ENCODE results near the gene TPD52L1. TPM values are rescaled to one million over a fixed set of nuclear protein-coding genes. Genes with fewer than 3 reads are reported as not detected.

The TPD52L1 gene
- total RNA-seq, 1 donor from 2014 or later = 164 TPM

GRCh38 chr6:125111219-125111983, 42.2 kb upstream of the TPD52L1 start:
- FAIRE-seq (no peak), DNase-seq (ENCODE audit: low read depth) (no peak)
- Histone ChIP-seq H3K4me3 (ENCODE audit: low read depth, low read length) (no peak overlapping the region), H3K36me3 (ENCODE audit: control insufficient read depth, insufficient read depth, low read length) (no peaks in the 10 kb centered on the region), H3K27me3 (ENCODE audit: control insufficient read depth, insufficient read depth, low read length) (no peaks in the 10 kb centered on the region)
- TF ChIP-seq CTCF (IDR thresholded peaks at IDR 0.05; ENCODE audit: insufficient read depth, low read length, severe bottlenecking) = no peak

DNA sequence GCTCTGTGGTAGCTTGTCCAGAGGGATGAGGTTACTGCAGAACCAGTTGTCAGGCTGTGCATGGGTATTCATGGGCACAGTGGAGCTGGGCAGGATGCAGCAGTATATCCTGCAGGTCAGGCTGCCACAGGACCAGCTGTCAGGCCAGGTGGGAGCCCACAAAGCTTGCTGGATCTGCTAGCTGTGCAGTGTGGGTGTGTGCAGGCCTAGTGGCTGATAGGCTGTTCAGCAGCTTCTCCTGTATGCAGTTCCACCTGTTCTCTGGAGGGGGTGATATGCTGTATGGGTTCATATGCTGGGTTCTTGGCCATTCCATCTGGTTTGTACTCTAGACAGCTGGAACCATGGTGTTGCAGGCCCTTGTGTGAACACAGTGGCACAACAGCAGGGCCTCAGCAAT, 40.6 kb upstream of the TPD52L1 start:
- FAIRE-seq = peak; percentile 76
- TF ChIP-seq CTCF (IDR thresholded peaks at IDR 0.05; ENCODE audit: insufficient read depth, low read length, severe bottlenecking) = no peak
- Histone ChIP-seq H3K27me3 (ENCODE audit: control insufficient read depth, insufficient read depth, low read length) (no peaks in the 10 kb centered on the region), H3K36me3 (ENCODE audit: control insufficient read depth, insufficient read depth, low read length) (no peaks in the 10 kb centered on the region), H3K4me3 (ENCODE audit: low read depth, low read length) (no peak overlapping the region)
- no peak for DNase-seq (ENCODE audit: low read depth)

DNA sequence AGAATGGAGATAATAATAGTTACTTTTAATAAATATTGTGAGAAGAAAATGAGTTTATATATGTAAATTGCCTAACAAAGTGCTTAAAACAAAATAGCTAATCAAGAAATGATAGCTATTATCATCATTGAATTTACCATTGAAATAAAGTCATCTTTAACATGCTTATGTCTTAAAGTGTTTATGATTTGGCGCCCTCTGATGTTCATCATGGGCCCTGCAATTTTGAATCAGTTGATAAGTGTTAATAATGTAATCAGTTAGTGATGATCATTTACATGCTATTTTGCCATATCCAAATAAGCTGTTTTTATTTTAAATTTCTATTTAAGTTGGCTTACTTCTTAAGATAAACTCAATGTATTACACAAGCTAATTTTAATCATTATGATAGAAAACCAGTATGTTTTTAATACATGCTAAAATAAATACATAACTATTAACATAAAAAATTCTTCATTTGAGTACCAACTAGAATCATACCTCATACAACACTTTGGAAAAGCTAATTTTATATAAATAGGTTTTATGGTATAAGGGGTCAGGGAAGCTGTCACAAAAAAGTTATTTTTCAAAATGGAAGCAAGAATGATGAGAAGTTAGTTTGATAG, 39.2 kb upstream of the TPD52L1 start:
- FAIRE-seq = no peak

DNA sequence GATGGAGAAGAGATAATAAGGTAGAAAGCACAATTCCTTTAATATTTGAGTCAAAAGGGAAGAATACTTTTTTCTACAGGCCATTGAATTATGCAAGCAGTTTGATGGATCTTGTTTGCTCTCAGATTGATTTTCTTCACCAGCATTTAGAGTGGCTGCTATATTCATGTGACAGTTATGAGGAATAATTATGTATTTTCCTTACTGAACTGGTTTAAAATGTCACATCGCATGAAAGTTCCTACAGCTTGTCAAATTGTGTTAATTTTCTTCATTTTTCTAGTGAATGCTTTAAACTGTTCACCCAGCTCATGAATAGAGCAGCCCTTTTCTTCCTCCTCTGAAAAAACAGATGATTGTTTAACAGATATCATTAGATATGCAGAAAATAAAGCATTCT, 37.4 kb upstream of the TPD52L1 start:
- DNase-seq (ENCODE audit: low read depth) = no peak
- Histone ChIP-seq H3K36me3 (ENCODE audit: control insufficient read depth, insufficient read depth, low read length) (no peaks in the 10 kb centered on the region), H3K4me3 (ENCODE audit: low read depth, low read length) (no peak overlapping the region), H3K27me3 (ENCODE audit: control insufficient read depth, insufficient read depth, low read length) (no peaks in the 10 kb centered on the region)
- no peak for TF ChIP-seq CTCF (IDR thresholded peaks at IDR 0.05; ENCODE audit: insufficient read depth, low read length, severe bottlenecking)
- no peak for FAIRE-seq

More for the DNA sequence above, 39.2 kb upstream of the TPD52L1 start:
- no peak overlapping the region for H3K4me3 ChIP-seq (ENCODE audit: low read depth, low read length)
- H3K36me3 ChIP-seq (ENCODE audit: control insufficient read depth, insufficient read depth, low read length) = no peaks in the 10 kb centered on the region
- peak; percentile 45 for TF ChIP-seq CTCF (IDR thresholded peaks at IDR 0.05; ENCODE audit: insufficient read depth, low read length, severe bottlenecking)
- H3K27me3 ChIP-seq (ENCODE audit: control insufficient read depth, insufficient read depth, low read length) = no peaks in the 10 kb centered on the region
- DNase-seq (ENCODE audit: low read depth) = peak; percentile 65

- H3K36me3 ChIP-seq (ENCODE audit: control insufficient read depth, insufficient read depth, low read length) = no peaks in the 10 kb centered on the region
- DNase-seq (ENCODE audit: low read depth) (no peak), FAIRE-seq (no peak)
- no peak overlapping the region for H3K4me3 ChIP-seq (ENCODE audit: low read depth, low read length)
- H3K27me3 ChIP-seq (ENCODE audit: control insufficient read depth, insufficient read depth, low read length) = no peaks in the 10 kb centered on the region
- no peak for TF ChIP-seq CTCF (IDR thresholded peaks at IDR 0.05; ENCODE audit: insufficient read depth, low read length, severe bottlenecking)
These were observed 36.9 kb upstream of the TPD52L1 start for GRCh38 chr6:125116710-125117109.
